OCI-LY1 (cell line): ENCODE results near the gene SV2B.

Source experiments
- EZH2 ChIP-seq: fragments of 200-600 bp; sonication (generic), shearing (Covaris generic); IDR thresholded peaks from 2 replicates; pipeline ENCODE4 v1.8.0; 2017; ENCODE audit warnings: borderline replicate concordance, mixed run types, mild to moderate bottlenecking, antibody characterized with exemption, low read length, moderate library complexity, mixed read lengths
- TF ChIP-seq, protein P1 (sequence below): fragments of 200-600 bp; sonication (generic), shearing (Covaris generic); IDR thresholded peaks from 2 replicates; pipeline ENCODE4 v1.5.1; 2017; ENCODE audit warnings: mild to moderate bottlenecking, antibody characterized with exemption, low read length, moderate library complexity, mixed read lengths

DNA sequence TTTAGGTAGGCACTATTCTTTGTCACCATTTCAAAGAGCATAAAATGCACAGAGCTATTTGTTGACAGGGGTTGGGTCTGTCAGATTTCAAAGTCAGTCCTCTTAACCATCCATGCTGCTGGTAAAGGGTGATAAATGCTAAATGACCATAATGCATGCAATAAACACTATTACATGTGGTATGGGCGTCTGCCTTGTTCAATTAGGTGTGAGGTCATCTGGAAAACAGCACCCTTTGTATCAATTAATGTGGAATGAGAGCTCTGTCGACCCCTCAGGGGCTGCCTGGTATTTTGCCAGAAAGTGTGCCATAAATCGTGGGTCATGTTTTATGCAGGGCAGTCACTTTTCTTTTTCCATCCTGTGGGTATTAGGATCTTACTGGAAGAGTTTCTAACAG, 235.6 kb downstream of the SV2B start:
- TF ChIP-seq, protein P1, sequence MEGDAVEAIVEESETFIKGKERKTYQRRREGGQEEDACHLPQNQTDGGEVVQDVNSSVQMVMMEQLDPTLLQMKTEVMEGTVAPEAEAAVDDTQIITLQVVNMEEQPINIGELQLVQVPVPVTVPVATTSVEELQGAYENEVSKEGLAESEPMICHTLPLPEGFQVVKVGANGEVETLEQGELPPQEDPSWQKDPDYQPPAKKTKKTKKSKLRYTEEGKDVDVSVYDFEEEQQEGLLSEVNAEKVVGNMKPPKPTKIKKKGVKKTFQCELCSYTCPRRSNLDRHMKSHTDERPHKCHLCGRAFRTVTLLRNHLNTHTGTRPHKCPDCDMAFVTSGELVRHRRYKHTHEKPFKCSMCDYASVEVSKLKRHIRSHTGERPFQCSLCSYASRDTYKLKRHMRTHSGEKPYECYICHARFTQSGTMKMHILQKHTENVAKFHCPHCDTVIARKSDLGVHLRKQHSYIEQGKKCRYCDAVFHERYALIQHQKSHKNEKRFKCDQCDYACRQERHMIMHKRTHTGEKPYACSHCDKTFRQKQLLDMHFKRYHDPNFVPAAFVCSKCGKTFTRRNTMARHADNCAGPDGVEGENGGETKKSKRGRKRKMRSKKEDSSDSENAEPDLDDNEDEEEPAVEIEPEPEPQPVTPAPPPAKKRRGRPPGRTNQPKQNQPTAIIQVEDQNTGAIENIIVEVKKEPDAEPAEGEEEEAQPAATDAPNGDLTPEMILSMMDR, result no peak
- TF ChIP-seq EZH2, result no peak
